SKM-1 (cell line): Measurements from ENCODE around the gene HHATL.

ENCODE experiments used
- DNase-seq: peaks from one replicate; lab custom pipeline; 2025; ENCODE audit not compliant: unreplicated experiment; lab: John Stamatoyannopoulos, UW

HHATL gene, protein sequence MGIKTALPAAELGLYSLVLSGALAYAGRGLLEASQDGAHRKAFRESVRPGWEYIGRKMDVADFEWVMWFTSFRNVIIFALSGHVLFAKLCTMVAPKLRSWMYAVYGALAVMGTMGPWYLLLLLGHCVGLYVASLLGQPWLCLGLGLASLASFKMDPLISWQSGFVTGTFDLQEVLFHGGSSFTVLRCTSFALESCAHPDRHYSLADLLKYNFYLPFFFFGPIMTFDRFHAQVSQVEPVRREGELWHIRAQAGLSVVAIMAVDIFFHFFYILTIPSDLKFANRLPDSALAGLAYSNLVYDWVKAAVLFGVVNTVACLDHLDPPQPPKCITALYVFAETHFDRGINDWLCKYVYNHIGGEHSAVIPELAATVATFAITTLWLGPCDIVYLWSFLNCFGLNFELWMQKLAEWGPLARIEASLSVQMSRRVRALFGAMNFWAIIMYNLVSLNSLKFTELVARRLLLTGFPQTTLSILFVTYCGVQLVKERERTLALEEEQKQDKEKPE

DNA sequence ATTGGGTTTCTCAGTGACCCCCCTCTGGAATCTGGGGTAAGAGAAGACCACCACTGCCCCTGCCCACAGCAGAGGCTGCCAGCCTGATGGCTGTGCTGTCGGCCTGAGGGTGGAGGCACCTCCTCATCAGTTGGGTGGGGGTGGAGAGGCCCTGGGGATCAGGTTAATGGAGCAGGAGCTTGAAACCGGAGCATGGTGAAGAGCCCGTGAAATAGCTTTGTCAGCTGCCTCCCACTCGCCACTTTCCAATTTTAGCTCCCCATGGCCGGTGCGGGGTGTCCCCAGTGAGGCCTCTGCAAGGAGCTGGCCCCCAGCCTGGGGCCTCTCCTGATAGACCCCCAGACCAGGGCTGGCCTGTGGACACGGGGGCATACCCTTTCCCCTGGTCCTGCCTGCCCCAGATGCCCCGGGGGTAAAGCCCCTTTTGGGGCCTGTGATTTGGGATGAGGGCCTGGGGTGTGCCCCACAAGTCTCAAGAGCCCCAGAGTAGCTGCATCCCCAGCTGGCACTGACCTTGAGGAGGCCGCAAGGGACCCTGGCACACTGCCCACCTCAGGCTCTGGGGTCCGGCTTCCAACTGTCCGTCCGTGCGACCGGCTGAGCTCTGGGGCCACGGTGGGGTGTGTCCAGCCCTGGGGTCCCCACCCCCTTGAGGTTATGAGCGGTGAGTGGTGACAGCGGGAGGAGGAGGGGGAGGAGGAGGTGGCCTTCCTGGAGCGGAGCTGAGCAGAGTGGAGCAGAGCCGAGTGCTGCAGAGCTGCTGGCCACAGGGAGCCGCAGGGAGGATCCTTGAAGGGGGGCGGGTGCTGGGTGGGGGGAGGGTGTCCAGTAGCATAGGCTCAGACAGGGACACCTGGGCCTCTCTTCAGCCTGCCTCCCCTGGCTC, at the start of gene HHATL:
HHATL (minus strand) TSS at position 733 of the 886 bp plus-strand sequence. CDS start 1,972 bp downstream, outside the sequence.
- DNase-seq, result no peak

DNA sequence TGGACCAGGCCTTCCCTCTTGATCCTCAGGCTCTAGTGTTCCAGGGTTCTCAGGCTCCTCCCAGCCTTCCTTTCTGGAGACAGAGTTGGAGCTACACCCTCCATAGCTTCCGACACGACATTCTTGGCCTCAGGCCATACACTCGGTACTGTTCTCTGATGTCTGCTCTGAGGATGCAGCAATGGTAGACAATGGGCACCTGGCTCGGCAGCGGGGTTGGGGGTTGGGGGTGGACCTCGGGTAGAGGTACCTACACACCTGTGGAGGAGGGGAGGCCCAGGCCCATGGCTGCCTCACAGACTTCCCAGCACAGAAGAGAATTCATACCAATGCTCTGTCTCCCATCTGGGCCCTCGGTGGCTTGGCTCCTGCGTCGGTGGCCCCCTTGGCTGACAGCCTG, 49.0 kb upstream of the HHATL start:
- DNase-seq, result no peak

DNA sequence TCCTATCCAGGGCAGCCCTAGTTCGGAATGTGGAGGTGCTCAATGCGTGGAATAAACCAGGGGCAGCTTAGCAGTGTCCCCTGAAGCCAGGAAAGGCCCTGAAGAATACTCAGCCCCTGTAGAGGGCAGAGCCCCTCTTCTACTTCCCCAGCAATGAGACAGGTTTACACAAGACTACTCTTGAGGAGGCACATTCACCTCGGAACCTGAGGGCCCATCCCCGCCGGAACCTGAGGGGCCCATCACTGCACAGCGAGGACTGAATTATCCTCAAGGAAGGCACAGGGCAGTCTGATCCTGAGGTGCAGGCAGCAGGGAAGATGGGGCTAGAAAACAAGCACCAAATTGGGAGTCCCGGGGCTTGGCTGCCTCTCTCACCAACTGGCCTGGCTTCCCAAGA, 48.2 kb upstream of the HHATL start:
- no peak for DNase-seq

DNA sequence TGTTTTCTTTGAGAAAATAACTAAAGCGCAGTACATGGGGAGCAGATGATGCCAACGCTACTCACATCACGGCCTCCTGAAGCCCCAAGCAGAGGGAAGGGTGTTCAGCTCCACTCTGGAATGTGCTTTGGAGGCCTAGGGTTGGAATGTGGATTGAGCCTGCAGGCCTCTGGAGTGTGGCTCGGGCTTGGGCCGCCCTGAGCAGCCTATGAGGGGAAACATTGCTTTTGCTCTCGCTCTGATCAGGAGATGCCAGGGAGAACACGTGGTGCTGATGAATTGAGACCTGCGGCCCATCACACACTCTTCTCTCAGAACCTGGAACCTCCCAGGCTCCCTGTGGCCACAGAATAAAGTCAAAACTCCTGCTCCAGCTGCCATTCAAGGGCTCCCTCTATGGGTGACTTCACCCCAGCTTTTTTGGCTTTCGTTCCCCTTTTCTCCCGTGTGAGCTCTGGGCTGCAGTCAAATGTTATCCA, 47.2 kb upstream of the HHATL start:
- peak; percentile 73 for DNase-seq

DNA sequence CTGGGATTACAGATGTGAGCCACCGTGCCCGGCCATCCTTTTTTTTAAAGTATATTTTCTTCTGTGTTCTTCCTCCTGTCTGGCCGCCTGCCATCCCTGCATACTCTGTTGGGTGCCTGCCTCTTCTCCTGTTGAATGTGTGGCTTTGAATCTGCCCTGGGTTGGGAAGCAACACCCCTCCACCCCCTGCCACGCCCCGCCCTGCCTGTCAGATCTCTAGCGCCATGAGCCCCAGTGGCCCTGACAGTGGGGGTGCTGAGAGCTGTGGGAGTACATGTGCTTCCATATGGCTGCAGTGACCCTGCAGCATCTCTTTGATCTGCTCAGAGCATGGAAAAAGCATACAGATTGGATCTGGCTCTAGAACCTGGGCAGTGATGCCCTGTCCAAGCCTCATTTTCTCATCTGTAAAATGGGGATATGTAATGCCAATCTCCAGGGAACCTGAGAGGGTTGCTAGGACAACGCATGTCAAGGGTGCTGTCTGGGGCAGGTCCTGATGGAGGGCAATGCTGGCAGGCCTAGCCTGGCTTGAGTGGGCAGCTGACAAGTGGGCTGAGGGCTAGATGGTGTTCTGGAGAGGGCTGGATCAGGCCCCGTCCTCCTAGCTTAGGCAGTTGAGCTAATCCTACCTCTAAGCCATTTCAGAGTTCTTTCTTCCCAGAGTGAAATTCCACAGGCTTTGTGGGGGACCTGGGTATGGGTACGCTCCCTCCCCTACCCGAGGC, 46.6 kb upstream of the HHATL start:
- DNase-seq, result no peak

DNA sequence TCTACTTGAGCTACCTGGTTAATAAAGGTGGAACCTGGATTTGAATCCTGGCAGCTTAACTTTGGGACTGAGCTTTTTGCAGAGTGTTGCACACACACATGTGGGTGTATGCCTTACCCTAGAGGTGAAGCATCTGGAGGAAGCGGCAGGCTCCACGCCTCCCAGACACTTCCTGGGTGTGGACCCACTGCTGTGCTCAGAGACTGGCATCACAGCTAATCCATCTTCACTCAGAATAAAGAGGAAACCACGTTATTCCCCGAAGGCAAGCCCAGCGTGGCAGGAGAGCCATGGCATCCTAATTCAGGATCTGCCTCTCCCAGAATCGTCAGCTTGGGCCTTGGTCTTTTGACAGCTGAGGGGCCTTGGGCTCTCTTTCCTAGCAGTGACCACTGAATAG, 45.0 kb upstream of the HHATL start:
- DNase-seq, result no peak

DNA sequence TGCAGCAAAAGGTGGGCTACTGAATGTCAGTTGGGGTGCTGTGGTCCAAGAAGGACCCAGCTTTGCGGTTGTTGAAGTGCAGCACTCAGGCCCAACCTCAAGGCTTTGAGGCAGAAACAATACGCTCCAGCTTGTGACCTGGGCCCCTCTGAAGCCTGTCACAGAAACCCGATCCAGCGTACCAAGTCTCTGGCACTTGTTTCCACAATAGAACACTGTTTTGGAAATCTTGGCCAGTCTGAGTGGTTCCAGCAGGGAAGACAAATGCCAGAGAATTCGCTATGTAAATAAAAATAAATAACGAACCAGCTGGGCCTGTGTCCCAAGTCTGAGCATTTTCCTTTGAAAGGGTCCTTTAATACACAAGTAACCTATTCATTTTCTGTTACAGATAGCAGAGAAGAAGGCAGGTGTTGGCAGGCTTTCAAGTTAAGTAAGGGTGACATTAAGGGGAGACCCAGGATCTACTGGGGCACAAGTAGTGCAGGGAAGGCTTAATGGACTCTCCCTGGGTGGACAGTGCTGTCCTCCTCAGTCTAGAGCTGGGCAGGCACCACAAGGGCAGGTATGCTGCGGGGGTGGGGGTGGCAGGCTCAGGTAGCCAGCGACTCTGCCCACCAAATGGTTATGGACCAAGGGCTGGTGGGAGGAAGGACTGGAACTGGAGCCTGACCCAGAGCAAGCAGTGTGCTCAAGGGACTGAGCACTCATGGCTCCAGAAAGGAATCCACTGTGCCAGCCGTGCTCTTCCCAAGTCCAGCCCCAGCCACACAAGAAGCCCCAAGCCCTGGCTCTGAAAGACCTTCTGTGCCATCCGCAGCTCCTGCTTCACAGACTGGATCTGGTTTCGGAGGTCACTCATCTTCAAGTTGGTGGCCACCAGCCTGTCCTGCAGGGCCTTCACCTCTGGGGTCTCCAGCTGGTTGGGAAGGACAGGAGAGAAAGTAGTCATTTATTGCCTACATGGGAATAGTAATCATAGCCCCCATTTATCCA, 44.2 kb upstream of the HHATL start:
- no peak for DNase-seq

DNA sequence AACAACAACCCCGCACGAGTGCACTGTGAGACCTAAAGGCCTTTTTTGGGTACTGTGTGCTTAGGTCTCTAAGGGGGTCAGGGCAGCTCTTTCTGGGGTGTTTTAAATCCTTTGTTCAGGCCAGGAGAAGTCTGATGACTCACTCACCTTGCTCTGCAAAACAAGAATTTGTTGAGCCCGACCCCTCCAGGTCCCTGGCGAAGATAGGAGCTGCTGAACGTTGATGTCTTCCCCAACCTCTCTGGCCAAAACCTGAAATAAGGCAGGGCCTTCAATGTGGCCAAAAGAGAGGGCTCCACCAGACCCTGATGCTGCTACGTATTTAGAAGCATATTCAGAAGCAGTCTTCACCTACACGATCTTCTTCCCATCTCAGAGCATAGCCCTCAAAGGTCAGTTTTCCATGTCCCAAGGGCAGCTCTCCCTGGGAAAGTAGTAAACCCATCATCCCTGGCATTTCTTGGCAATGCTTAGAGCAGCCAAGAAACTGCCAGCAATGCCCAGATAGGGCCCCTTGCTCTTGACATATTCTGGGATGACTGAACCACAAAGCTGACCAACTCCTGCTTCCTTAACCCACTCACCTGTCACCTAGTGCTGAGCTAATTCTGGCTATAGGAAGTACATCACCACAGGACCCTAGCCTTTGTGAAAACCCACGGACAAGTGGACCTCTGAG, 43.3 kb upstream of the HHATL start:
- DNase-seq, result no peak

DNA sequence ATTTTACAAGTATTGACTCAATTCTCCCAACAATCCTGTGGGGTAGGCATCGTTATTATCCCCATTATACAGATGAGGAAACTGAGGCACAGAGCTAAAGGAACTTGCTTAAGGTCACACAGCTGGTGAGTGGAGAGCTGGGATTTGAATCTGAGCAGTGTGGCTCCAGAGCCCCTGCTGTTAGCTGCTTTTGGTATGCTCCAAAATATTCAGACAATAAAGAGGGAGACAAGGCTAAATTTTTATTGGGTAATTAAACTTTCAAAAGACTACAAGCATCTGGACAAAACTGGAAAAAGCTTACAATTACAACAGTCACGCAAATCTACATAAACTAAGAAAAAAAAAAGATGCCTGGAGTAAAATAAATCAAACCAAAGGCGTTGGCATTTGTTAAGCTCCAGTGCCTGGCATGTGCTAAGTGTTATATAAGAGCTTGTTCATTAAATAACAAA, 42.7 kb upstream of the HHATL start:
- DNase-seq, result no peak

DNA sequence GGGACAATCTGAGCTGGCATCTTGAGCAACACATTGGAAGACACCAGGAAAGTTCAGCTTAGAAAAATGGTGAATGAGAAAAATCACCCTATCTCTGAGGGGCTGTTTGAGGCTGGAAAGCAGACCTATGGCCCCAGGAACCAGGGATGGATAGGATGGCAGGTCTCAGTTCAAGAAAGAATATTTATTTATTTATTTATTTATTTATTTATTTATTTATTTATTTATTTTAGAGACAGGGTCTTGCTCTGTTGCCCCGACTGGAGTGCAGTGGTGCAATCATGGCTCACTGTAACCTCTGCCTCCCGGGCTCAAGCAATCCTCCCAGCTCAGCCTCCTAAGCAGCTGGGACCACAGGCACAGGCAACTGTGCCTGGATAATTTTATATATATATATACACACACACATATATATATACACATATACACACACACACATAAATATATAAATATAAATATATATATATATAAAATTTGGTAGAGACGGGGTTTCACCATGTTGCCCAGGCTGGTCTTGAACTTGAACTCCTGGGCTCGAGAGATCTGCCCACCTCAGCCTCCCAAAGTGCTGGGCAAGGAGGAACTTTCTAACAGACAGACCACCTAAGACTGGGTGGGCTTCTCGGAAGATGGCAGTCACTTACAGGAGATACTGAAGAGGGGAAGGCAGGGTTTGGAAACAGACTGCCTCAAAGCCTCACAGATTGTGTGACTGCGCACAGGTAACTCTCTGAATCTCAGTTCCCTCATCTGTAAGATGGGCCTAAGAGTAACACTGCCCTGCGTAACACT, 40.8 kb upstream of the HHATL start:
- DNase-seq, result no peak

DNA sequence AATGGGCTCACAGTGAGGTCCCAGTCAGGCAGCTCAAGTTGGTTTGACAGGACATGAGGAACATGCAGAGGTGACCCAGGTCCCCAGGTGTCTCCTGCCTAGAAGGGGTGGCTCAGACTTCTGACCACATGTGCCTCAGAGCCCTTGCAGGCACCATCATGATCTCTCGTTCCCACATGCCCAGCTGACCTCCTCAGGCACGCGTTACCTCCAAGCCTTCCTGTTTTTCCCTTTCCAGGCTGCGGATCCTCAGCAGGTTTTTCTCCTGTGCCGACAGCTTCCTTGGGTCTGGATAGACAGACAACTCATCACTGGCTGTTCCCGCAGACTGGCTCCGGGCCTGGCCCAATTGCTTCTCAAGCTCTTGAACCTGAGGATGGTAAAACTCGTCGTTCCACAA, 40.1 kb upstream of the HHATL start:
- DNase-seq, result no peak

DNA sequence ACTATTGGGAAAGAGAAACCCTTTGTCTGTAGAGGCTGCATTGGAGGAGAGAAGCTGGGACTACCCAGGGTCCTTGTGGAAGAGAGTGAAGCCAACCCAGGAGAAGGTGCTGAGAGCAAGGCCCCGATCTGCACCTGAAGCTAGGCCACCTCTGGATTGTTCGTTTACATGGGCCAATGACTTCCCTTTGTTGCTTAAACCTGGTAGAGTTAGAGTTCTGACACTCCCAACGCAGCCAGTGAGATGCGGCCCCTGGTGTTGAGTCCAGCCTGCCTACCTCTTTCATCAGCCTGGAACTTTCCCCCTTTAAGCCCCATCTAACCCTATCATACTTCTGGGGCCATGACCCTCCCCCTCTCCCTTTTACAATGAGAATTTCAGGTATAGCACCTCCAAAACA, 39.7 kb upstream of the HHATL start:
- no peak for DNase-seq

DNA sequence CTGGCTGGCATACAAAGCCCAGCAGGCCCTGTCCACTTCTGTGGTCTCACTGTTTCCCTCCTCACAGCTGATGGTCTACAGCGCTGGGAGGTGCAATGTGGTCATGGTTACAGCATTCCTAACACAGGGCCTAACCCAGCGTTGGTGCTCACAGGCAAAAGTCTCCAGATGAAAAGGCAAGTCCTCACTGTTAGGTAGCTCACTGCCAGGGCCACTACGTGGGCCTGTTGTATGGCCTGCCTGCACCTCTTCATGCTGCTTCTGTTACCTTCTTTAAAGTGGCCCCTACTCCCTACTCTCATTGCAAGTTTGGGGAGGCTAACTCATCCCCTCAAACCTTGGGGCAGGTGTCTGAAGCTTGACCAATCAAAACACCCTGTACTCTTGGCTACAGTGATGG, 39.2 kb upstream of the HHATL start:
- DNase-seq, result no peak

DNA sequence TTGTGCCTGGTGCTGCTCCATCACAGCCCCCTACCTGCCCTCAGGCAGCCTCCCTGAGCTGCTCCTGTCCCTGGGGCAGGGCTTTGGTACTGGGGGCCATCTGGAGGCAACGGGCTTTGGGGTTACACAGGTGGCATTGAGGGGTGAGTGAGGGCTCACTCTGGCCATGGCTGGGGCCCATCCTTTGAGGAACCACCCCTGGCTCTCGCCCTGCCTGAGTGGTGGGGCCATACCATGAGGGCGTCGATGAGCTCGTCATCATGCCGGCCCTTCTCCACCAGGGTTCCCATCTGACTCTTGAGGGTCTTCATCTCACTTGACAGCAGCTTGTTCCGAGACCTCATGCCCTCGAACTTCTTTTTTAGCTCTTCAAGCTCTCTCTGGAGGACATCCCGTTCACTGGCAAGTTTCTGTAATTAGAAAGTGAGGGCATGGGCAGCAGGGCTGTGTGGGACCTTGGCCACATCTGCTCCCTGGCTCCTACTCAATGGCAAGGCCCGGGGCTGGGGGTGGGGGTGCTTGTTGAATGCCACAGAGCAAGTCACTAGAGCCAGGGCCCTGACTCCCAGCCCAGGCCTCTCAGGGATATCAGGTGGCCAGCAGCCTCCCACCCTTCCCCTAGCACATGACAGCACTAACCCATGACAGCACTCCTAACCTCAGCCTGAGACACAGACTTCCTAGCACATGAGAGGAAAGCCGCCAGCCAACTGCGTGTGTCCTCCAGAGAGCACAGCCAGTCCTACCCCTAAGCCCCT, 37.0 kb upstream of the HHATL start:
- DNase-seq, result no peak

DNA sequence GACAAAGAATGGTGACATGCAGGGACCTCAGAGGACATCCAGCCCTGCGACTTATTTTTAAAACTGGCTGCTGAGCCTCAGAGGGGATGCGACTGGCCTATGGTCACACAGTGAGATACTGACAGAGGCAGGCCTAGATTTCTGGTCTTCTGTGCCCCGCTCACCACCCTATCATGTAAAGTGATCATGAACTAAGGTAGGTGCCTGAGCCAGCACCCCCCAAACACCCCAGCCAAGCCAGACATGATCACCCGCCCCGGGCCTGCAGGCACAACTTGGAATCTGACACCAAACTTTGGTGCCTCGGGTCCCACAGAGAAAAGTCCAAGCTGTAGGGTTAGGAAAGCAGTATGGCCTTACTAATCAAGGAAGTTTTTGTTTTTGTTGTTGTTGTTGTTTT, 33.9 kb upstream of the HHATL start:
- DNase-seq, result no peak

DNA sequence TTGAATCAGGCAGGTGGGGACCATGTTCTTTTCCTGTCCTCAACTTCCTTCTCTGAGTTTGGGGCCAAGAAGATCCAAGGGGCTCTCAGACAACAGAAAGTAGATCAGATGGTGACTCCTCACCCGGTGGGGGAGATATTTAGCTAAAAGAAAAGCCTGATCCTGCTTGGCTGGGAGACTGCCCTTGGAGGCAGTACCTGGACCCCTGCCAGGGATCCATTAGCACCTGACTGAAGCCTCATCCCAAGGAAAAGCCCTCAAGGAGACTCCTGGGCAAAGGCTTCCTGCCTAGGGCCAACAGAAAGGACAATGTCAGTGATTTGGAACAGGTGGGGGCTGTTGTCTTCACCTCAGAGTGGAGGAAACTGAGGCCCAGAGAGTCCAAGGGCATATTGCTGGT, 33.5 kb upstream of the HHATL start:
- no peak for DNase-seq

DNA sequence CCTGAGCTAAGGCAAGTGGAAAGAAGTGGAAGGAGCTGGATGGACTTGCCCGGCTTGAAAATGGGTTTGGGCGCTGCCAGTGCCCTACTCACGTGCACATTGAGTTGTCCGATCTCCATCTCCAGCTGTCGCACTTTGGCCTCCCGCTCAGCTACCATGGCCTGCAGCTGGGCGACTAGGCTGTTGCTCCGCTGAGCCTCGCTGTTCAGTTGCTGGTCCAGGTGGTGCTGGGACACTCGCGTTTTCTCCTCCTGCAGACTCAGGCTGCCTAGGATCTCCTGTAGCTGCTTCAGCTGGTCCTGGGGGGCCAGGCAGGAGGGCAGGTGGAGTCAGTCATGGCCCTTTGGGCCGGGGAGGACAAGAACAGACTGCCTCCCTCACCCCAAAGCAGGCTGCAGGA, 33.0 kb upstream of the HHATL start:
- DNase-seq, result no peak

DNA sequence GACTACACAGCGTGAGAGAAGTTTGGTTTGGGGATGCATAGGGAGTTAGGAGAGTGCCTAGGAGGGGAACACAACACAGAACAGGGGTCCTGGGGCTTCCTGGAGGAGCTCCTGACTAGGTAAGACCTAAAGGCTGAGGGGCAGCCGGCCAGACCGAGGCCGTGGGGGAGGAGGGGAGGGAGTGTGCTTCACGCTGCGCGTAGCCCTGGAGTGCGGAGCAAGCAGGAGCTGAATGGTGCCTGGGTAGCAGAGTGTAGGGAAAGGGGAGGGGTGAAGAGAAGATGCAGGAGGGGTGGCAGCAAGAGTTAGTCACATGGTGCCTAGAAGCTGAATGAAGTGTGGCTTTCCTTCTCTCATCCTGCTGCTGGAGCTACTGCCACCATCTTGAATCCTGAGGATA, 32.4 kb upstream of the HHATL start:
- no peak for DNase-seq
